ENCODE results near the gene LENG8.

The LENG8 gene

DNA sequence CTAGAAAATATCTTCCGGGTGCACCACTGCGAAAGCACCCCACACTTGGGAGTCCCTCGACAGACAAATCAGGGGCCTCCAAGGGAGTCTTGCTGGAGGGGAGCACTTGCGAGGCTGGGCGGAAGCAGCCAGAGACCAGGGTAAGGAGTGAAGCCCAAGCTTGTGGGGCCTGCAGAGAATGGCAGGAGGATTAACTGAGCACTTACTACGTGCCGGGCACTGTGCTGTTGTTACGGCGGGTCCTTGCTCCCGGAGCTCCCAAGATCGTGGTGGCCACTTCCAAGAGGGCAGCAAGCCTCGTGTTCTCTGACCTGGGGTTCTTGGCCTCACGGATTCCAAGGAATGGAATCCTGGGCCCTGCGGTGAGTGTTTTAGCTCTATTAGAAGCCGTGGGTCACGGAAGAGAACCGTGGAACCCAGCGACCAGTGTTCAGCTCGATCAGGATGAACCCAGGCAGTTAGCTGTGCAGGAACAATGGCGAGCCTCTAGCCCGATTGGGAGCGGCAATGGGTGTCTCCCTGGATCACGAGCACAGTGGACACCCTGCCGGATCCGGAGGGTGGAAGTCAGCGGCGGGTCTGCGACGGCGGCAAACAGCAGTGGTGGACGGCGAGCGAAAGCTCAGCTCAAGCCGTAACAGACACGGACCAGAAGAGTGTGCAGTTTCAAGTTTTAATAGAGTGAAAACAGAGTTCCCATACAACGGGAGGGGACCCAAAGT, 24.2 kb upstream of the LENG8 start:
- TF ChIP-seq FOXM1 (IDR thresholded peaks at IDR 0.05; ENCODE audit: borderline replicate concordance, low read depth) (no peak), ZBTB7A (IDR thresholded peaks at IDR 0.05; ENCODE audit: low read depth) (no peak), EP300 (IDR thresholded peaks at IDR 0.05; ENCODE audit: borderline replicate concordance) (no peak), EGR1 (IDR thresholded peaks at IDR 0.05) (no peak), CEBPB (IDR thresholded peaks at IDR 0.05) (no peak), TEAD4 (IDR thresholded peaks at IDR 0.05) (no peak)
- TF ChIP-seq, protein P1, sequence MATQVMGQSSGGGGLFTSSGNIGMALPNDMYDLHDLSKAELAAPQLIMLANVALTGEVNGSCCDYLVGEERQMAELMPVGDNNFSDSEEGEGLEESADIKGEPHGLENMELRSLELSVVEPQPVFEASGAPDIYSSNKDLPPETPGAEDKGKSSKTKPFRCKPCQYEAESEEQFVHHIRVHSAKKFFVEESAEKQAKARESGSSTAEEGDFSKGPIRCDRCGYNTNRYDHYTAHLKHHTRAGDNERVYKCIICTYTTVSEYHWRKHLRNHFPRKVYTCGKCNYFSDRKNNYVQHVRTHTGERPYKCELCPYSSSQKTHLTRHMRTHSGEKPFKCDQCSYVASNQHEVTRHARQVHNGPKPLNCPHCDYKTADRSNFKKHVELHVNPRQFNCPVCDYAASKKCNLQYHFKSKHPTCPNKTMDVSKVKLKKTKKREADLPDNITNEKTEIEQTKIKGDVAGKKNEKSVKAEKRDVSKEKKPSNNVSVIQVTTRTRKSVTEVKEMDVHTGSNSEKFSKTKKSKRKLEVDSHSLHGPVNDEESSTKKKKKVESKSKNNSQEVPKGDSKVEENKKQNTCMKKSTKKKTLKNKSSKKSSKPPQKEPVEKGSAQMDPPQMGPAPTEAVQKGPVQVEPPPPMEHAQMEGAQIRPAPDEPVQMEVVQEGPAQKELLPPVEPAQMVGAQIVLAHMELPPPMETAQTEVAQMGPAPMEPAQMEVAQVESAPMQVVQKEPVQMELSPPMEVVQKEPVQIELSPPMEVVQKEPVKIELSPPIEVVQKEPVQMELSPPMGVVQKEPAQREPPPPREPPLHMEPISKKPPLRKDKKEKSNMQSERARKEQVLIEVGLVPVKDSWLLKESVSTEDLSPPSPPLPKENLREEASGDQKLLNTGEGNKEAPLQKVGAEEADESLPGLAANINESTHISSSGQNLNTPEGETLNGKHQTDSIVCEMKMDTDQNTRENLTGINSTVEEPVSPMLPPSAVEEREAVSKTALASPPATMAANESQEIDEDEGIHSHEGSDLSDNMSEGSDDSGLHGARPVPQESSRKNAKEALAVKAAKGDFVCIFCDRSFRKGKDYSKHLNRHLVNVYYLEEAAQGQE (IDR thresholded peaks at IDR 0.05; ENCODE audit: low read depth), result no peak

DNA sequence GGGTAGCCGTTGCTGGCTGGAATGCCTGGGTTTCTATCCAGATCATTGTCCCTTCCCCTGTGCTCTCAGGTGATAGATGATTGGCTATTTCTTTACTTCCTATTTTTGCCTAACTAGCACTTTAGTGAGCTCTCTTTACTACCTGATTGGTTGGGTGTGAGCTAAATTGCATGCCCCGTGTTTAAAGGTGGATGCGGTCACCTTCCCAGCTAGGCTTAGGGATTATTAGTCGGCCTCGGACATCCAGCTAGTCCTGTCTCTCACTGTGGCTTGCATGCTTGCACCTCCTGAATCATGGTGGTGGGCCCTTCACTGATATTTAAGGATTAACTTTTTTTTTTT, 23.6 kb upstream of the LENG8 start:
- no peak for TF ChIP-seq TCF12 (IDR thresholded peaks at IDR 0.05; ENCODE audit: low read depth)
- TF ChIP-seq, protein P1 (IDR thresholded peaks at IDR 0.05; ENCODE audit: low read depth), result no peak
- TF ChIP-seq NFIC (IDR thresholded peaks at IDR 0.05), result no peak
- TF ChIP-seq TAF1 (IDR thresholded peaks at IDR 0.05; ENCODE audit: low read depth), result no peak
- no peak for TF ChIP-seq ZBTB7A (IDR thresholded peaks at IDR 0.05; ENCODE audit: low read depth)
- no peak for TF ChIP-seq TEAD4 (IDR thresholded peaks at IDR 0.05)
- TF ChIP-seq CEBPB (IDR thresholded peaks at IDR 0.05), result no peak
- TF ChIP-seq RAD21 (IDR thresholded peaks at IDR 0.05; ENCODE audit: low read depth), result no peak
- no peak for TF ChIP-seq CREB1 (IDR thresholded peaks at IDR 0.05; ENCODE audit: low read depth)
- TF ChIP-seq YY1 (IDR thresholded peaks at IDR 0.05; ENCODE audit: low read depth), result no peak
- no peak for TF ChIP-seq MAX (IDR thresholded peaks at IDR 0.05)
- TF ChIP-seq USF1 (IDR thresholded peaks at IDR 0.05), result no peak

DNA sequence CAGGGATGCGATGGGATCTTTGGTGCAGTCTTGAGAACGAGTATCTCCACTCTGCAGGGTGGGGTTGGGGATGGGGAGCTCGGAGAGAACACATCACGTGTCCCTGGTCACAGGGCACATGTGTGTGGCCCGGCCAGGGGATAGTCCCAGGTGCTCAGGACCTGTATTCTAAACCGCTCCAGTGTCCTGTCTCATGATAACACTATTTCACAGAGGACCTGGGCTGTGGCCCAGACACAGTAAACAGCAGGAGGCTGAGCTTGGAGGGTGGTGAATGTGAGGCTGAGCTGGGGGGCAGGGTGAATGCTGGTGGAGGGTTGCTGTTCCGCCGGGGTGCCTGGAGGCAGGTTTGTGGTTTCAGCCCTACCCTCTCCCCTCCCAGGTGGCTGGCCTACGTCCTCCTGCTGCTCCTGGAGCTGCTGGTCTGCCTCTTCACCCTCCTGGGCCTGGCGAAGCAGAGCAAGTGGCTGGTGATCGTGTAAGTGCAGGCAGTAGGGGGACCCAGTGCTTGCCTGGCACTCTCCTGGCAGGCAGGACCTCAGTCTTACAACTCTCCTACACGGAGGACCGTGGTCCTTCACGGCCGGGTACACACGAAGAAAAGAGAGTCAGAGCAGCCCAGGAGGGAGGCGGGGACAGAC, 22.6 kb upstream of the LENG8 start:
- 0 out of 2 replicates have a peak, but pooled peaks have one; percentile 9 for TF ChIP-seq TCF12 (IDR thresholded peaks at IDR 0.05; ENCODE audit: low read depth)
- no peak for TF ChIP-seq FOXM1 (IDR thresholded peaks at IDR 0.05; ENCODE audit: borderline replicate concordance, low read depth)
- 0 out of 2 replicates have a peak, but pooled peaks have one; percentile 9 for TF ChIP-seq MAX (IDR thresholded peaks at IDR 0.05)
- peak; percentile 18; the same call in 1 of the 2 replicates for TF ChIP-seq RAD21 (IDR thresholded peaks at IDR 0.05; ENCODE audit: low read depth)

- TF ChIP-seq YY1 (IDR thresholded peaks at IDR 0.05; ENCODE audit: low read depth) (no peak), RAD21 (IDR thresholded peaks at IDR 0.05; ENCODE audit: low read depth) (no peak), USF1 (IDR thresholded peaks at IDR 0.05) (no peak), TAF1 (IDR thresholded peaks at IDR 0.05; ENCODE audit: low read depth) (no peak)
- TF ChIP-seq, protein P1 (IDR thresholded peaks at IDR 0.05; ENCODE audit: low read depth), result no peak
Measured at GRCh38 chr19:54427586-54427985, 21.4 kb upstream of the LENG8 start.
